ENCODE measurements around the gene LRG1.

DNA sequence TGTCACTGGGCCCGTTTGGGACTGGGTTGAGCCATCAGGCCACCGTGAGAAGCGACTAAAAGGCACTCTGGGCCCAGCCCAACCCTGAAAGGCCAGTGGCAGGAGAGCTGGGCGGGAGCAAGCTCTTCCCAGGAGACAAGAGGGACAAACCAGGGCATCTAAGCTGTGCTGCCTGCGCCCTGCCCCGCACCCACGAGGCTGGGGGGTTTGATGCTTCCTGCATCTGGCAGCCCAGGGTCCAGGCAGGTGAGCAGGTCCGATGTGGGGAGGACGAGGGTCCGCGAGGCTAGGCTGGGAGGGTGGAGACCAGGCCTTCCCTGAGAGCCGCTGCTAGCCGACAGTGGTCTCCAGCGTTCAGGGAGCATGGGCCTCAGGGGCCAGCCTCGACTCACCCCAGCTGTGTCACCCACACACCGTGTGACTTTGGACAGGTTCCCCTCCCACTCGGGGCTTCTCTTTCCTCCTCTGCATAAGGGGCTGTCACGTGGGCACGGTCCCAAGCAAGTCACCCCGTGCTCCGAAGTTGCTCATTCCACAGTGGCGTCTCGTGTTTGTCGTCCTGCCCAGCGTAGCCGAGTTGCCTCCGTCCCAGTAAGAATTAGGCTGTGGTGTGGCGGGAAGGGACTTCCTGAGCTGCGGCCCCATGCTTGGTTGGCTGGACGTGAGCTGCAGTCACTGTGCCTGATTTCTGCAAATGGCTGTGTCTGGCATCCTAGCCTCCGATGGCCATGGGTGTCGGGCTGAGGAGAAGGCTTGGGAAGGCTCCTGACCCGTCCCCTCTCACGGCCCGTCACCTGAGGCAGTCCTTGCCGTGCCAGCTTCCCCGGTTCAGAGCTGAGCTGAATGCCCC is 37.3 kb downstream of the LRG1 start:
- TF ChIP-seq, protein P1, sequence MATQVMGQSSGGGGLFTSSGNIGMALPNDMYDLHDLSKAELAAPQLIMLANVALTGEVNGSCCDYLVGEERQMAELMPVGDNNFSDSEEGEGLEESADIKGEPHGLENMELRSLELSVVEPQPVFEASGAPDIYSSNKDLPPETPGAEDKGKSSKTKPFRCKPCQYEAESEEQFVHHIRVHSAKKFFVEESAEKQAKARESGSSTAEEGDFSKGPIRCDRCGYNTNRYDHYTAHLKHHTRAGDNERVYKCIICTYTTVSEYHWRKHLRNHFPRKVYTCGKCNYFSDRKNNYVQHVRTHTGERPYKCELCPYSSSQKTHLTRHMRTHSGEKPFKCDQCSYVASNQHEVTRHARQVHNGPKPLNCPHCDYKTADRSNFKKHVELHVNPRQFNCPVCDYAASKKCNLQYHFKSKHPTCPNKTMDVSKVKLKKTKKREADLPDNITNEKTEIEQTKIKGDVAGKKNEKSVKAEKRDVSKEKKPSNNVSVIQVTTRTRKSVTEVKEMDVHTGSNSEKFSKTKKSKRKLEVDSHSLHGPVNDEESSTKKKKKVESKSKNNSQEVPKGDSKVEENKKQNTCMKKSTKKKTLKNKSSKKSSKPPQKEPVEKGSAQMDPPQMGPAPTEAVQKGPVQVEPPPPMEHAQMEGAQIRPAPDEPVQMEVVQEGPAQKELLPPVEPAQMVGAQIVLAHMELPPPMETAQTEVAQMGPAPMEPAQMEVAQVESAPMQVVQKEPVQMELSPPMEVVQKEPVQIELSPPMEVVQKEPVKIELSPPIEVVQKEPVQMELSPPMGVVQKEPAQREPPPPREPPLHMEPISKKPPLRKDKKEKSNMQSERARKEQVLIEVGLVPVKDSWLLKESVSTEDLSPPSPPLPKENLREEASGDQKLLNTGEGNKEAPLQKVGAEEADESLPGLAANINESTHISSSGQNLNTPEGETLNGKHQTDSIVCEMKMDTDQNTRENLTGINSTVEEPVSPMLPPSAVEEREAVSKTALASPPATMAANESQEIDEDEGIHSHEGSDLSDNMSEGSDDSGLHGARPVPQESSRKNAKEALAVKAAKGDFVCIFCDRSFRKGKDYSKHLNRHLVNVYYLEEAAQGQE (IDR thresholded peaks at IDR 0.05; ENCODE audit: insufficient read depth in 1 of 2, low read depth in 2 of 2, low read length in 2 of 2) = no peak
- TF ChIP-seq POLR2AphosphoS5 (IDR thresholded peaks at IDR 0.05; ENCODE audit: low read depth, low read length) = no peak

Measured in PFSK-1 (cell line).